HL-60 (cell line): ENCODE results near the gene CASP7.

Experiments
- DNase-seq, 2 experiments: peaks; one replicate each; pipeline ENCODE4 v3.0.0-alpha.2; 2010 to 2020; ENCODE audit warnings: low read depth in 1 of 2, low spot score in 1 of 2
- H3K27ac ChIP-seq: fragments of 250-450 bp; sonication (Bioruptor Pico); replicated peaks from 2 replicates; pipeline ENCODE4 v1.5.1; 2020; ENCODE audit warnings: mild to moderate bottlenecking, moderate library complexity
- H3K27me3 ChIP-seq: fragments of 250-450 bp; sonication (Bioruptor Pico); 2 replicates; pipeline ENCODE4 v1.5.1; 2021; ENCODE audit warnings: mild to moderate bottlenecking, moderate library complexity; ENCODE audit not compliant: insufficient read depth, poor library complexity, severe bottlenecking
- H3K4me3 ChIP-seq: replicated peaks from 2 replicates; pipeline ENCODE4 v1.5.1; 2011; ENCODE audit warnings: mild to moderate bottlenecking, control low read depth, low read length; ENCODE audit not compliant: insufficient read depth
- GABPA ChIP-seq: IDR thresholded peaks from 2 replicates; pipeline ENCODE4 v1.6.1; 2012; ENCODE audit warnings: low read depth
- POLR2AphosphoS5 ChIP-seq: IDR thresholded peaks from 2 replicates; pipeline ENCODE4 v1.6.1; 2012; ENCODE audit warnings: low read depth
- SPI1 ChIP-seq: IDR thresholded peaks from 2 replicates; pipeline ENCODE4 v1.6.1; 2012; ENCODE audit warnings: low read depth, mild to moderate bottlenecking, borderline replicate concordance
- TF ChIP-seq, protein P1 (sequence below): IDR thresholded peaks from one replicate; pipeline ENCODE4 v1.5.1; 2011; ENCODE audit warnings: low read length, control low read depth, inconsistent platforms; ENCODE audit not compliant: insufficient read depth
- TF ChIP-seq, protein P2 (sequence below): IDR thresholded peaks from 2 replicates; pipeline ENCODE4 v1.6.1; 2012; ENCODE audit warnings: low read depth; ENCODE audit not compliant: insufficient replicate concordance

The CASP7 gene

DNA sequence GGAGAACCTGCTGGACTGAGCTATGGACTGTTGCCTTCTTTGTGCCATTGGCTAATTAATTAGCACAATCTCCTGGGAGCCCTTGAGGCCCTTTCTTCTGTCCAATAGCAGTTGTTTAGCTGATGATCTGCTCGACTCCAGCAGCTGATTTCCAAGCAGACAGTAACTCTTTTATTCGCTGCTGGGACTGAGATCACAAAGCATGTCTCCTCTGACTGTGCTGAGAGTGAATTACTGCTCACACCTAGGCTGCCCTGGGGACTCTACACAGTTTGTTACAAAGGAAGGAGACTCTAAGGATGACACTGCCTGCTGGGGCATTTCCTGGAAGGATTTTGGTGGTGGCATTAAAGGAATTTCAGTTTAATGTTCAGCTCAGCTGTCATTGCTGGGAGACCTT lies 31.4 kb downstream of the CASP7 start:
- Histone ChIP-seq H3K27ac (no peak overlapping the region), H3K27me3 (no peaks in the 10 kb centered on the region), H3K4me3 (no peak overlapping the region)
- TF ChIP-seq GABPA, result no peak
- TF ChIP-seq, protein P1, sequence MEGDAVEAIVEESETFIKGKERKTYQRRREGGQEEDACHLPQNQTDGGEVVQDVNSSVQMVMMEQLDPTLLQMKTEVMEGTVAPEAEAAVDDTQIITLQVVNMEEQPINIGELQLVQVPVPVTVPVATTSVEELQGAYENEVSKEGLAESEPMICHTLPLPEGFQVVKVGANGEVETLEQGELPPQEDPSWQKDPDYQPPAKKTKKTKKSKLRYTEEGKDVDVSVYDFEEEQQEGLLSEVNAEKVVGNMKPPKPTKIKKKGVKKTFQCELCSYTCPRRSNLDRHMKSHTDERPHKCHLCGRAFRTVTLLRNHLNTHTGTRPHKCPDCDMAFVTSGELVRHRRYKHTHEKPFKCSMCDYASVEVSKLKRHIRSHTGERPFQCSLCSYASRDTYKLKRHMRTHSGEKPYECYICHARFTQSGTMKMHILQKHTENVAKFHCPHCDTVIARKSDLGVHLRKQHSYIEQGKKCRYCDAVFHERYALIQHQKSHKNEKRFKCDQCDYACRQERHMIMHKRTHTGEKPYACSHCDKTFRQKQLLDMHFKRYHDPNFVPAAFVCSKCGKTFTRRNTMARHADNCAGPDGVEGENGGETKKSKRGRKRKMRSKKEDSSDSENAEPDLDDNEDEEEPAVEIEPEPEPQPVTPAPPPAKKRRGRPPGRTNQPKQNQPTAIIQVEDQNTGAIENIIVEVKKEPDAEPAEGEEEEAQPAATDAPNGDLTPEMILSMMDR, result no peak
- no peak for TF ChIP-seq POLR2AphosphoS5
- TF ChIP-seq SPI1, result no peak
- TF ChIP-seq, protein P2, sequence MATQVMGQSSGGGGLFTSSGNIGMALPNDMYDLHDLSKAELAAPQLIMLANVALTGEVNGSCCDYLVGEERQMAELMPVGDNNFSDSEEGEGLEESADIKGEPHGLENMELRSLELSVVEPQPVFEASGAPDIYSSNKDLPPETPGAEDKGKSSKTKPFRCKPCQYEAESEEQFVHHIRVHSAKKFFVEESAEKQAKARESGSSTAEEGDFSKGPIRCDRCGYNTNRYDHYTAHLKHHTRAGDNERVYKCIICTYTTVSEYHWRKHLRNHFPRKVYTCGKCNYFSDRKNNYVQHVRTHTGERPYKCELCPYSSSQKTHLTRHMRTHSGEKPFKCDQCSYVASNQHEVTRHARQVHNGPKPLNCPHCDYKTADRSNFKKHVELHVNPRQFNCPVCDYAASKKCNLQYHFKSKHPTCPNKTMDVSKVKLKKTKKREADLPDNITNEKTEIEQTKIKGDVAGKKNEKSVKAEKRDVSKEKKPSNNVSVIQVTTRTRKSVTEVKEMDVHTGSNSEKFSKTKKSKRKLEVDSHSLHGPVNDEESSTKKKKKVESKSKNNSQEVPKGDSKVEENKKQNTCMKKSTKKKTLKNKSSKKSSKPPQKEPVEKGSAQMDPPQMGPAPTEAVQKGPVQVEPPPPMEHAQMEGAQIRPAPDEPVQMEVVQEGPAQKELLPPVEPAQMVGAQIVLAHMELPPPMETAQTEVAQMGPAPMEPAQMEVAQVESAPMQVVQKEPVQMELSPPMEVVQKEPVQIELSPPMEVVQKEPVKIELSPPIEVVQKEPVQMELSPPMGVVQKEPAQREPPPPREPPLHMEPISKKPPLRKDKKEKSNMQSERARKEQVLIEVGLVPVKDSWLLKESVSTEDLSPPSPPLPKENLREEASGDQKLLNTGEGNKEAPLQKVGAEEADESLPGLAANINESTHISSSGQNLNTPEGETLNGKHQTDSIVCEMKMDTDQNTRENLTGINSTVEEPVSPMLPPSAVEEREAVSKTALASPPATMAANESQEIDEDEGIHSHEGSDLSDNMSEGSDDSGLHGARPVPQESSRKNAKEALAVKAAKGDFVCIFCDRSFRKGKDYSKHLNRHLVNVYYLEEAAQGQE, result no peak
- DNase-seq, result no peak

DNA sequence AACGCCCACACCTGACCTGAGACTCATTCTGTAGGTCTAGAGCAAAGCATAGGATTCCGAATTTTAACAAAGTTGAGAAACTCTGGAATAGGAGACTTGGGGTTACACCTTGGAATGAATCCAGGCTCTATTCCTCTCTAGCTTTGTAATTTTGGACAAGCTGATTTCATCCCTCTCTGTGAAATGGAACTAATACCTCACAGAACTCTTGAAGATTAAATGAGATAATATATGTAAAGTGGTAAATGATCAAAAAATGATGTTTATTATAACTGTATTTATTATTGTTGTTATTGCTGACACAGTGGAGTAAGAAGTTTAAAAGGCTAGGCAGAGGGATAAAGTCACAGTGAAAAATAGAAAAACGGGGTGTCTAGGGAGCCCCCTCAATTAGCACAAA lies 32.3 kb downstream of the CASP7 start:
- H3K27ac ChIP-seq, result no peak overlapping the region
- DNase-seq, result no peak
- TF ChIP-seq POLR2AphosphoS5, result no peak
- TF ChIP-seq SPI1, result no peak
- TF ChIP-seq, protein P1, result no peak
- no peak for TF ChIP-seq GABPA
- TF ChIP-seq, protein P2, result no peak
- H3K4me3 ChIP-seq, result no peak overlapping the region
- no peaks in the 10 kb centered on the region for H3K27me3 ChIP-seq

DNA sequence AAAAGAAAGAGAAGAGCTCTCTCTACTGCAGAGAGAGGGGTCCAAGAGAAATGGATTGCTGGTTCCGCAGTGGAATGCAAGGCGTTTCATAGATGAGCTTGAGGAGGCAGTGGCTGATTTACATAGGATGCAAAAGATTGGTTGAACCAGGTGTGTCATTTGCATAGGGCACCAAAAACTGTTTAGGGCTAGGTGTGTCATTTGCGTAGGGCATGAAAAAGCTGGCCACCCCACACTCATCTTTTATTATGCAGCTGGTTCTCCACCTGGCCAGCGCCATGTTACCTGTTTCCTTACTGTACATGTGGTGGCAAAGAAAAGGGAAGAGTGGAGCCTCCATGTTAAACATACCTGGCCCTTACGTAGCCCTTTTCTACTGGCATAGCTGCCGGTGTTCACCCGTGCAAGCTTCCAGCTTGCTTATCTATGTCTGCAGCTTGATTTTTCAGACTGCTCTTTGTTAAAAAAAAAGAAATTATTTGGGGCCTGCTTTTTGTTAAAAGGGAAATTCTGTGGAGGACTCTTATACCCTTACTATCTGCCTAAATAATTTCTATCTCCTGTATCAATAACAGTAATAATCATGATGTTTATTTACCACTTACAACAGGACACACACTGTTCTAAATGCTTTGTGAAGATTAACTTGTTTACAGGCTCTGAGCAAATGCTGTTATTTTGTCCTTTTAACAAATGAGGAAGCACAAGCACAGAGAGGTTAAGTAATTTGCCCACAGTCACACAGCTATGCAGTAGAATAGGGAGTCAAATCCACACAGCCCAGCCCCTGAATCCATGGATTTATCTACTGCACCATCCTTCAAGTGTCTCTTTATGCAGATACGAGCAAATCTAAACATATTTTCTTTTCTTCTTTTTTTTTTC lies 33.3 kb downstream of the CASP7 start:
- no peak for DNase-seq
- no peak for TF ChIP-seq GABPA
- no peak for TF ChIP-seq SPI1
- Histone ChIP-seq H3K27ac (no peak overlapping the region), H3K4me3 (no peak overlapping the region), H3K27me3 (no peaks in the 10 kb centered on the region)

DNA sequence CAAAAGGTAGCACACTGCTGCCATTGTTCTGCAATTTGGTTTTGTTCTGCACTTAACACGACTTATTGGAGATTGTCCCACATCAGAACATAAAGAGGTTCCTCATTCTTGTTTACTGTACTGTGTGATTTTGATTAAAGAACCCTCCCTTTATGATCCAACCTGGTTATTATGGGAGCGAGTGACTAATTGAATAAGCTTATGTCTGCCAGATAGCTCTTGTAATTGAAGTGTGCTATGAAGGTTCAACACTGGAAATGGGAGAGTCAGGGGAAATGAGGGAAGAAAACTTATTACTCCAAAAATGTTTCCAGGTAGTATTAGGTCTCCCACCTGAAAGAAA lies 33.9 kb downstream of the CASP7 start:
- no peak overlapping the region for H3K27ac ChIP-seq
- H3K27me3 ChIP-seq, result no peaks in the 10 kb centered on the region
- no peak for DNase-seq
- TF ChIP-seq SPI1 (no peak), POLR2AphosphoS5 (no peak), GABPA (no peak)
- TF ChIP-seq, protein P2, result no peak
- TF ChIP-seq, protein P1, result no peak
- H3K4me3 ChIP-seq, result no peak overlapping the region
